ENCODE data around the gene MELK. TPM values are rescaled to one million over a fixed set of nuclear protein-coding genes. Genes with fewer than 3 reads are reported as not detected.
A peak's percentile ranks its signal among the peaks of the same experiment; 100 is the strongest.

MELK gene
- total and polyA plus RNA-seq, 10 of the 15 experiments (the other 5 are each of a cell fraction or from before 2014, with no cell fraction given): 38.7 to 80.3 (median 51.6) TPM

GRCh38 chr9:36637491-36638270, 65.0 kb downstream of the MELK start:
- H2AFZ ChIP-seq (ENCODE audit: control insufficient read depth, low read depth, low read length): no peak overlapping the region
- H3K4me3 ChIP-seq: no peak overlapping the region
- TF ChIP-seq SMC3 (IDR thresholded peaks at IDR 0.05; ENCODE audit: borderline replicate concordance, low read length): peak; percentile 35; the same call in 1 of the 2 replicates
- TF ChIP-seq NR2C1 (IDR thresholded peaks at IDR 0.05): no peak
- TF ChIP-seq RAD21 (IDR thresholded peaks at IDR 0.05; ENCODE audit: insufficient read depth, low read depth, low read length): peak; percentile 28; the same call in 1 of the 2 replicates
- TF ChIP-seq CTCF (IDR thresholded peaks at IDR 0.05 in 2 of 3, conservative IDR thresholded peaks at IDR 0.05 in 1 of 3; ENCODE audit: control insufficient read depth in 2 of 3, extremely low read depth in 1 of 3, insufficient read depth in 1 of 3, low read depth in 3 of 3, low read length in 3 of 3): peak in 1 of 3 experiments; percentile 20; a peak in 2 of 6 replicates
- no peak for TF ChIP-seq HSF1 (IDR thresholded peaks at IDR 0.05; ENCODE audit: low read depth, low read length)
- RAD21 ChIA-PET (ENCODE audit: unreplicated experiment): no interaction called here
- POLR2A ChIA-PET: no interaction called here
- no peak for ATAC-seq
- no peak overlapping the region for H3K4me2 ChIP-seq (ENCODE audit: control insufficient read depth, insufficient read depth)
- in situ Hi-C loops (cut with MboI): no loop called here
- BruUV-seq (replicated peaks): no TSS peak
- no peaks in the 10 kb centered on the region for H3K79me2 ChIP-seq (ENCODE audit: control insufficient read depth, insufficient read depth, low read length)
- no peaks in the 10 kb centered on the region for H3K4me1 ChIP-seq (ENCODE audit: control insufficient read depth, insufficient read depth, low read length)
- intact Hi-C loops (cut with micrococcal nuclease; ENCODE audit: unreplicated experiment): no loop called here
- no peak overlapping the region for H3K27ac ChIP-seq (ENCODE audit: control insufficient read depth, insufficient read depth)
- H4K20me1 ChIP-seq (ENCODE audit: control insufficient read depth, insufficient read depth): no peaks in the 10 kb centered on the region
- no peak for DNase-seq (ENCODE audit: low read depth, low spot score)
- H3K36me3 ChIP-seq (ENCODE audit: control insufficient read depth in 2 of 2, insufficient read depth in 2 of 2, low read length in 1 of 2): peaks cover 9 to 12% of the 10 kb centered on the region in 2 experiments; a peak in 3 of 4 replicates
- FAIRE-seq: no peak
- no peaks in the 10 kb centered on the region for H3K27me3 ChIP-seq (replicated peaks in 1 of 2; ENCODE audit: control insufficient read depth in 2 of 2, insufficient read depth in 2 of 2, low read length in 1 of 2)
- no peak overlapping the region for H3K9ac ChIP-seq (ENCODE audit: control insufficient read depth, insufficient read depth, low read length)
- CTCF ChIA-PET: interaction anchor here (0.6 to 5.2 kb wide), 2 partner anchors 91 to 191 kb away, joined by 3 to 25 read pairs; no protein-coding TSS in a partner anchor
- 97% methylated on average over 2 of the region's 2 CpGs for WGBS (ENCODE audit: insufficient coverage, insufficient replicate concordance, low lambda C conversion rate, missing lambda C conversion rate)
- SMC1A ChIA-PET (ENCODE audit: uncharacterized antibody, unreplicated experiment): interaction anchor here (1.6 kb wide), 1 partner anchor 91 kb away, joined by 4 read pairs; no protein-coding TSS in a partner anchor
- no peaks in the 10 kb centered on the region for H3K9me3 ChIP-seq (replicated peaks; ENCODE audit: control insufficient read depth, insufficient read depth, low read length)

All from GM12878 (cell line).